ENCODE data around the gene KIF12. TPM values are rescaled to one million over a fixed set of nuclear protein-coding genes. Genes with fewer than 3 reads are reported as not detected.

KIF12 gene
- total and polyA plus RNA-seq, 4 experiments from 2014 or later, result not detected

GRCh38 chr9:114077162-114077837 lies 21.8 kb downstream of the KIF12 start:
- CTCF ChIA-PET (ENCODE audit: partially characterized antibody), result no interaction called here
- H3K4me1 ChIP-seq (ENCODE audit: insufficient read depth, low read length), result no peaks in the 10 kb centered on the region

GRCh38 chr9:114076237-114077161 lies 22.6 kb downstream of the KIF12 start:
- Histone ChIP-seq H3K4me1 (ENCODE audit: insufficient read depth, low read length) (no peaks in the 10 kb centered on the region), H3K27me3 (ENCODE audit: insufficient read depth, low read length) (no peaks in the 10 kb centered on the region), H3K9me3 (ENCODE audit: control insufficient read depth in 1 of 2, low read length in 2 of 2) (no peaks in the 10 kb centered on the region), H3K36me3 (ENCODE audit: insufficient read depth, low read length) (no peaks in the 10 kb centered on the region), H3K4me3 (ENCODE audit: low read length in 2 of 2) (no peak overlapping the region), H3K27ac (ENCODE audit: low read depth, low read length) (no peak overlapping the region)
- H3K4me3 Mint-ChIP-seq, result no peak overlapping the region
- ChIA-PET CTCF (ENCODE audit: partially characterized antibody) (no interaction called here), POLR2A (ENCODE audit: partially characterized antibody) (no interaction called here)
- H3K9me3 Mint-ChIP-seq, result peaks cover 0 to 2% (median 0%) of the 10 kb centered on the region in 8 donors
- peaks cover 12 to 15% of the 10 kb centered on the region in 2 donors for H3K27me3 Mint-ChIP-seq
- no peaks in the 10 kb centered on the region for H3K36me3 Mint-ChIP-seq
- intact Hi-C loops (cut with micrococcal nuclease), result no loop called here
- no peak overlapping the region for H3K27ac Mint-ChIP-seq
- DNase-seq, result no peak
- peaks cover 0 to 4% (median 0%) of the 10 kb centered on the region in 4 donors for H3K4me1 Mint-ChIP-seq

More at GRCh38 chr9:114077162-114077837, 21.8 kb downstream of the KIF12 start:
- H3K27ac ChIP-seq (ENCODE audit: low read depth, low read length), result no peak overlapping the region
- no peak overlapping the region for H3K4me3 ChIP-seq (ENCODE audit: low read length in 2 of 2)
- intact Hi-C loops (cut with micrococcal nuclease), result no loop called here
- H3K9me3 ChIP-seq (ENCODE audit: control insufficient read depth in 1 of 2, low read length in 2 of 2), result no peaks in the 10 kb centered on the region
- peaks cover 0 to 4% (median 0%) of the 10 kb centered on the region in 4 donors for H3K4me1 Mint-ChIP-seq
- peaks cover 12 to 15% of the 10 kb centered on the region in 2 donors for H3K27me3 Mint-ChIP-seq
- H3K4me3 Mint-ChIP-seq, result no peak overlapping the region
- peak overlapping the region in 1 of 7 donors; percentile 21 for H3K27ac Mint-ChIP-seq
- peaks cover 0 to 2% (median 0%) of the 10 kb centered on the region in 8 donors for H3K9me3 Mint-ChIP-seq
- H3K36me3 ChIP-seq (ENCODE audit: insufficient read depth, low read length), result no peaks in the 10 kb centered on the region
- H3K27me3 ChIP-seq (ENCODE audit: insufficient read depth, low read length), result no peaks in the 10 kb centered on the region
- DNase-seq, result no peak
- H3K36me3 Mint-ChIP-seq, result no peaks in the 10 kb centered on the region
- POLR2A ChIA-PET (ENCODE audit: partially characterized antibody), result no interaction called here

- Mint-ChIP-seq H3K36me3 (no peaks in the 10 kb centered on the region), H3K27me3 (peaks cover 12 to 15% of the 10 kb centered on the region in 2 donors), H3K27ac (no peak overlapping the region), H3K9me3 (no peaks in the 10 kb centered on the region), H3K4me3 (no peak overlapping the region), H3K4me1 (peaks cover 0 to 4% (median 0%) of the 10 kb centered on the region in 4 donors)
- intact Hi-C loops (cut with micrococcal nuclease), result no loop called here
- POLR2A ChIA-PET (ENCODE audit: partially characterized antibody), result no interaction called here
- CTCF ChIA-PET (ENCODE audit: partially characterized antibody), result interaction anchor here (6.3 kb wide), 1 partner anchor 7 kb away, joined by 30 read pairs; no protein-coding TSS in a partner anchor
- Histone ChIP-seq H3K4me3 (ENCODE audit: low read length in 2 of 2) (no peak overlapping the region), H3K27ac (ENCODE audit: low read depth, low read length) (no peak overlapping the region), H3K27me3 (ENCODE audit: insufficient read depth, low read length) (no peaks in the 10 kb centered on the region), H3K9me3 (ENCODE audit: control insufficient read depth in 1 of 2, low read length in 2 of 2) (no peaks in the 10 kb centered on the region), H3K4me1 (ENCODE audit: insufficient read depth, low read length) (no peaks in the 10 kb centered on the region), H3K36me3 (ENCODE audit: insufficient read depth, low read length) (no peaks in the 10 kb centered on the region)
- no peak for DNase-seq
These were observed 23.5 kb downstream of the KIF12 start for GRCh38 chr9:114075602-114076001.

- Histone ChIP-seq H3K4me1 (ENCODE audit: insufficient read depth, low read length) (no peaks in the 10 kb centered on the region), H3K27me3 (ENCODE audit: insufficient read depth, low read length) (no peaks in the 10 kb centered on the region), H3K36me3 (ENCODE audit: insufficient read depth, low read length) (no peaks in the 10 kb centered on the region), H3K27ac (ENCODE audit: low read depth, low read length) (no peak overlapping the region), H3K4me3 (ENCODE audit: low read length in 2 of 2) (no peak overlapping the region), H3K9me3 (ENCODE audit: control insufficient read depth in 1 of 2, low read length in 2 of 2) (no peaks in the 10 kb centered on the region)
- intact Hi-C loops (cut with micrococcal nuclease), result no loop called here
- H3K27me3 Mint-ChIP-seq, result peaks cover 12 to 15% of the 10 kb centered on the region in 2 donors
- no peak overlapping the region for H3K27ac Mint-ChIP-seq
- ChIA-PET POLR2A (ENCODE audit: partially characterized antibody) (no interaction called here), CTCF (ENCODE audit: partially characterized antibody) (interaction anchor here (0.6 to 6.3 kb wide), 3 partner anchors 10 to 45 kb away, joined by 3 to 30 read pairs (median 3); no protein-coding TSS in a partner anchor)
- H3K9me3 Mint-ChIP-seq, result no peaks in the 10 kb centered on the region
- no peak for DNase-seq
- H3K4me3 Mint-ChIP-seq, result no peak overlapping the region
- peaks cover 0 to 4% (median 0%) of the 10 kb centered on the region in 4 donors for H3K4me1 Mint-ChIP-seq
- H3K36me3 Mint-ChIP-seq, result no peaks in the 10 kb centered on the region
These were observed 26.6 kb downstream of the KIF12 start for GRCh38 chr9:114072184-114073140.

GRCh38 chr9:114071197-114071795 lies 27.8 kb downstream of the KIF12 start:
- CTCF ChIA-PET (ENCODE audit: partially characterized antibody), result interaction anchor here (0.6 to 6.3 kb wide), 2 partner anchors 11 to 34 kb away, joined by 3 to 30 read pairs; no protein-coding TSS in a partner anchor
- POLR2A ChIA-PET (ENCODE audit: partially characterized antibody), result no interaction called here
- Histone ChIP-seq H3K27me3 (ENCODE audit: insufficient read depth, low read length) (no peaks in the 10 kb centered on the region), H3K36me3 (ENCODE audit: insufficient read depth, low read length) (no peaks in the 10 kb centered on the region), H3K9me3 (ENCODE audit: control insufficient read depth in 1 of 2, low read length in 2 of 2) (no peaks in the 10 kb centered on the region), H3K27ac (ENCODE audit: low read depth, low read length) (no peak overlapping the region), H3K4me1 (ENCODE audit: insufficient read depth, low read length) (no peaks in the 10 kb centered on the region), H3K4me3 (ENCODE audit: low read length in 2 of 2) (no peak overlapping the region)
- Mint-ChIP-seq H3K36me3 (no peaks in the 10 kb centered on the region), H3K27me3 (peaks cover 7 to 8% of the 10 kb centered on the region in 2 donors), H3K27ac (peak overlapping the region in 1 of 7 donors; percentile 21), H3K4me1 (peaks cover 0 to 4% (median 0%) of the 10 kb centered on the region in 4 donors), H3K9me3 (peaks cover 0 to 1% (median 0%) of the 10 kb centered on the region in 8 donors), H3K4me3 (no peak overlapping the region)
- intact Hi-C loops (cut with micrococcal nuclease), result no loop called here
- DNase-seq, result no peak

- ChIA-PET POLR2A (ENCODE audit: partially characterized antibody) (no interaction called here), CTCF (ENCODE audit: partially characterized antibody) (interaction anchor here (6.3 kb wide), 1 partner anchor 12 kb away, joined by 30 read pairs; no protein-coding TSS in a partner anchor)
- intact Hi-C loops (cut with micrococcal nuclease), result no loop called here
- Mint-ChIP-seq H3K36me3 (no peaks in the 10 kb centered on the region), H3K27me3 (peaks cover 3 to 7% of the 10 kb centered on the region in 2 donors), H3K27ac (no peak overlapping the region), H3K4me1 (peaks cover 0 to 2% (median 0%) of the 10 kb centered on the region in 4 donors), H3K9me3 (peaks cover 0 to 2% (median 0%) of the 10 kb centered on the region in 8 donors), H3K4me3 (no peak overlapping the region)
- H3K27me3 ChIP-seq (ENCODE audit: insufficient read depth, low read length), result no peaks in the 10 kb centered on the region
- no peak overlapping the region for H3K27ac ChIP-seq (ENCODE audit: low read depth, low read length)
- DNase-seq, result no peak
- no peaks in the 10 kb centered on the region for H3K36me3 ChIP-seq (ENCODE audit: insufficient read depth, low read length)
- no peaks in the 10 kb centered on the region for H3K9me3 ChIP-seq (ENCODE audit: control insufficient read depth in 1 of 2, low read length in 2 of 2)
- no peaks in the 10 kb centered on the region for H3K4me1 ChIP-seq (ENCODE audit: insufficient read depth, low read length)
- H3K4me3 ChIP-seq (ENCODE audit: low read length in 2 of 2), result no peak overlapping the region
These were observed 28.6 kb downstream of the KIF12 start for GRCh38 chr9:114070188-114071103.

All from CD4-positive, alpha-beta memory T cell (primary cell).